ENCODE data around the gene PKN3.

DNA sequence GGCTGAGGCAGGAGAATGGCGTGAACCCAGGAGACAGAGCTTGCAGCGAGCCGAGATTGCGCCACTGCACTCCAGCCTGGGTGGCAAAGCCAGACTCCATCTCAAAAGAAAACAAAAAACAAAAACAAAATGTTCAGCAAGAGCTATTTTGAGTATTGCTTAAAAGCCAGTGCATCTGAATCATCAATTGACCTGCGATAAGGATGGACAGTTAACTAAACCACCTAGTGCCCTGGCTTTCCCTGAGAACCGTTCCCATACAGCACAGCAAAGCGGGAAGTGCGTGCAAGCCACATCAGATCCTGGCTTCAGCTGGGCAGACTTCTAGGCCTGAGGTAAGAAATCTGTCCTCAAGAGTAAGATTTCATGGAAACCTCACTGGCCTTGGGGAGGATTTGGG is 48.4 kb upstream of the PKN3 start:
- TF ChIP-seq, protein P1, sequence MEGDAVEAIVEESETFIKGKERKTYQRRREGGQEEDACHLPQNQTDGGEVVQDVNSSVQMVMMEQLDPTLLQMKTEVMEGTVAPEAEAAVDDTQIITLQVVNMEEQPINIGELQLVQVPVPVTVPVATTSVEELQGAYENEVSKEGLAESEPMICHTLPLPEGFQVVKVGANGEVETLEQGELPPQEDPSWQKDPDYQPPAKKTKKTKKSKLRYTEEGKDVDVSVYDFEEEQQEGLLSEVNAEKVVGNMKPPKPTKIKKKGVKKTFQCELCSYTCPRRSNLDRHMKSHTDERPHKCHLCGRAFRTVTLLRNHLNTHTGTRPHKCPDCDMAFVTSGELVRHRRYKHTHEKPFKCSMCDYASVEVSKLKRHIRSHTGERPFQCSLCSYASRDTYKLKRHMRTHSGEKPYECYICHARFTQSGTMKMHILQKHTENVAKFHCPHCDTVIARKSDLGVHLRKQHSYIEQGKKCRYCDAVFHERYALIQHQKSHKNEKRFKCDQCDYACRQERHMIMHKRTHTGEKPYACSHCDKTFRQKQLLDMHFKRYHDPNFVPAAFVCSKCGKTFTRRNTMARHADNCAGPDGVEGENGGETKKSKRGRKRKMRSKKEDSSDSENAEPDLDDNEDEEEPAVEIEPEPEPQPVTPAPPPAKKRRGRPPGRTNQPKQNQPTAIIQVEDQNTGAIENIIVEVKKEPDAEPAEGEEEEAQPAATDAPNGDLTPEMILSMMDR (IDR thresholded peaks at IDR 0.05; ENCODE audit: low read depth, low read length, missing input control), result no peak
- no peak for TF ChIP-seq RXRA (IDR thresholded peaks at IDR 0.05)
- no peak for TF ChIP-seq JUND (IDR thresholded peaks at IDR 0.05)
- no peak for TF ChIP-seq SP1 (IDR thresholded peaks at IDR 0.05)
- no peak for TF ChIP-seq RAD21 (IDR thresholded peaks at IDR 0.05)
- no peak for TF ChIP-seq GABPA (IDR thresholded peaks at IDR 0.05 in 1 of 2, conservative IDR thresholded peaks at IDR 0.05 in 1 of 2)
- TF ChIP-seq, protein P2, sequence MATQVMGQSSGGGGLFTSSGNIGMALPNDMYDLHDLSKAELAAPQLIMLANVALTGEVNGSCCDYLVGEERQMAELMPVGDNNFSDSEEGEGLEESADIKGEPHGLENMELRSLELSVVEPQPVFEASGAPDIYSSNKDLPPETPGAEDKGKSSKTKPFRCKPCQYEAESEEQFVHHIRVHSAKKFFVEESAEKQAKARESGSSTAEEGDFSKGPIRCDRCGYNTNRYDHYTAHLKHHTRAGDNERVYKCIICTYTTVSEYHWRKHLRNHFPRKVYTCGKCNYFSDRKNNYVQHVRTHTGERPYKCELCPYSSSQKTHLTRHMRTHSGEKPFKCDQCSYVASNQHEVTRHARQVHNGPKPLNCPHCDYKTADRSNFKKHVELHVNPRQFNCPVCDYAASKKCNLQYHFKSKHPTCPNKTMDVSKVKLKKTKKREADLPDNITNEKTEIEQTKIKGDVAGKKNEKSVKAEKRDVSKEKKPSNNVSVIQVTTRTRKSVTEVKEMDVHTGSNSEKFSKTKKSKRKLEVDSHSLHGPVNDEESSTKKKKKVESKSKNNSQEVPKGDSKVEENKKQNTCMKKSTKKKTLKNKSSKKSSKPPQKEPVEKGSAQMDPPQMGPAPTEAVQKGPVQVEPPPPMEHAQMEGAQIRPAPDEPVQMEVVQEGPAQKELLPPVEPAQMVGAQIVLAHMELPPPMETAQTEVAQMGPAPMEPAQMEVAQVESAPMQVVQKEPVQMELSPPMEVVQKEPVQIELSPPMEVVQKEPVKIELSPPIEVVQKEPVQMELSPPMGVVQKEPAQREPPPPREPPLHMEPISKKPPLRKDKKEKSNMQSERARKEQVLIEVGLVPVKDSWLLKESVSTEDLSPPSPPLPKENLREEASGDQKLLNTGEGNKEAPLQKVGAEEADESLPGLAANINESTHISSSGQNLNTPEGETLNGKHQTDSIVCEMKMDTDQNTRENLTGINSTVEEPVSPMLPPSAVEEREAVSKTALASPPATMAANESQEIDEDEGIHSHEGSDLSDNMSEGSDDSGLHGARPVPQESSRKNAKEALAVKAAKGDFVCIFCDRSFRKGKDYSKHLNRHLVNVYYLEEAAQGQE (IDR thresholded peaks at IDR 0.05), result no peak
- no peak for TF ChIP-seq TAF1 (conservative IDR thresholded peaks at IDR 0.05)

Data from liver (tissue), 3 donors.